Measurements from ENCODE around the gene TPST2. TPM values are rescaled to one million over a fixed set of nuclear protein-coding genes. Genes with fewer than 3 reads are reported as not detected.

The TPST2 gene
- total RNA-seq, 1 experiment from 2014 or later = 50.1 TPM

DNA sequence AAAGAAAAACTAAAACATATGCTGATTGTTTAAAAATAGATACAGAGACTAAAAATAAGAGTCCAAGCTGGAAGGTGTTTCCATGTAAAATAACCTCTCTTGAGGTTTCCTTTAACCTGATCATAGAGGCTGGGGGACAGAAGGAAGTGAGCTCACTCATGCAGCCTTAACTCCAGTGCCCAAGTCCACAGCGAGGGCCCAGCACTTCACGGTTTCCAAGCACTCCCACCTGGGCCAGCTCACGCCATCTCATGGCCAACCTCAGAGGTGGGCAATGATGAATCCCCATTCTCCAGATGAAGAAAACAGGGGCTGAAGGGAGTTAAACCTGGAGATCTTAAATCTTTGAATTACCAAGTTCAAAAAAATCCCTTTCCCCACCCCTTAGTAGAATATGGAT is 62.8 kb downstream of the TPST2 start:
- H4K20me1 ChIP-seq (ENCODE audit: control insufficient read depth, insufficient read depth, insufficient read length) = no peaks in the 10 kb centered on the region
- H4K8ac ChIP-seq (replicated peaks; ENCODE audit: insufficient read length, low read depth, low read length) = no peak overlapping the region
- H2BK12ac ChIP-seq (ENCODE audit: insufficient read length, low read depth, low read length) = no peak overlapping the region
- H3K23me2 ChIP-seq (ENCODE audit: insufficient read length, low read depth, low read length, poor library complexity, severe bottlenecking) = no peaks in the 10 kb centered on the region
- H3K14ac ChIP-seq (ENCODE audit: insufficient read depth, low read length) = no peak overlapping the region
- Mint-ChIP-seq H3K4me3 (no peak overlapping the region), H3K36me3 (ENCODE audit: insufficient read depth in 1 of 3, low read depth in 3 of 3) (peaks cover 27 to 74% (median 67%) of the 10 kb centered on the region in 3 experiments), H3K27me3 (ENCODE audit: low read depth) (no peaks in the 10 kb centered on the region), H3K4me1 (no peaks in the 10 kb centered on the region), H3K27ac (peak overlapping the region in 1 of 3 experiments; percentile 66; a peak in 2 of 7 replicates), H3K9me3 (no peaks in the 10 kb centered on the region)
- TF ChIP-seq, protein P1, sequence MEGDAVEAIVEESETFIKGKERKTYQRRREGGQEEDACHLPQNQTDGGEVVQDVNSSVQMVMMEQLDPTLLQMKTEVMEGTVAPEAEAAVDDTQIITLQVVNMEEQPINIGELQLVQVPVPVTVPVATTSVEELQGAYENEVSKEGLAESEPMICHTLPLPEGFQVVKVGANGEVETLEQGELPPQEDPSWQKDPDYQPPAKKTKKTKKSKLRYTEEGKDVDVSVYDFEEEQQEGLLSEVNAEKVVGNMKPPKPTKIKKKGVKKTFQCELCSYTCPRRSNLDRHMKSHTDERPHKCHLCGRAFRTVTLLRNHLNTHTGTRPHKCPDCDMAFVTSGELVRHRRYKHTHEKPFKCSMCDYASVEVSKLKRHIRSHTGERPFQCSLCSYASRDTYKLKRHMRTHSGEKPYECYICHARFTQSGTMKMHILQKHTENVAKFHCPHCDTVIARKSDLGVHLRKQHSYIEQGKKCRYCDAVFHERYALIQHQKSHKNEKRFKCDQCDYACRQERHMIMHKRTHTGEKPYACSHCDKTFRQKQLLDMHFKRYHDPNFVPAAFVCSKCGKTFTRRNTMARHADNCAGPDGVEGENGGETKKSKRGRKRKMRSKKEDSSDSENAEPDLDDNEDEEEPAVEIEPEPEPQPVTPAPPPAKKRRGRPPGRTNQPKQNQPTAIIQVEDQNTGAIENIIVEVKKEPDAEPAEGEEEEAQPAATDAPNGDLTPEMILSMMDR (conservative IDR thresholded peaks at IDR 0.05) = no peak
- H2BK120ac ChIP-seq (ENCODE audit: low read depth, low read length, poor library complexity, severe bottlenecking) = no peak overlapping the region
- H3K23ac ChIP-seq (ENCODE audit: insufficient read length, low read depth, low read length) = no peak overlapping the region
- no peaks in the 10 kb centered on the region for H3K9me3 ChIP-seq (ENCODE audit: control insufficient read depth, low read depth, low read length)
- no peaks in the 10 kb centered on the region for H3K27me3 ChIP-seq (ENCODE audit: insufficient read depth, low read length)
- no peak overlapping the region for H3K4me2 ChIP-seq (ENCODE audit: insufficient read depth, insufficient read length, low read length)
- no peak overlapping the region for H3K9ac ChIP-seq (ENCODE audit: extremely low read depth, insufficient read length, low read length)
- no peaks in the 10 kb centered on the region for H3K4me1 ChIP-seq (ENCODE audit: insufficient read depth, low read length)
- no peak overlapping the region for H4K91ac ChIP-seq (ENCODE audit: insufficient read length, low read depth, low read length)
- no peak overlapping the region for H2BK5ac ChIP-seq (ENCODE audit: insufficient read length, low read length)
- no peak overlapping the region for H2BK15ac ChIP-seq (ENCODE audit: low read depth, low read length)
- no peak overlapping the region for H3K4ac ChIP-seq (ENCODE audit: low read depth, low read length)
- no peak overlapping the region for H2AFZ ChIP-seq (ENCODE audit: low read length)
- H4K5ac ChIP-seq (ENCODE audit: insufficient read length, low read depth, low read length) = no peak overlapping the region
- no peak overlapping the region for H2AK5ac ChIP-seq (ENCODE audit: insufficient read length, low read length)
- no peak overlapping the region for H3K18ac ChIP-seq (ENCODE audit: insufficient read length, low read depth, low read length)
- H3K27ac ChIP-seq (ENCODE audit: insufficient read length, low read depth, low read length) = no peak overlapping the region
- H3K79me2 ChIP-seq (ENCODE audit: insufficient read depth, low read length) = no peaks in the 10 kb centered on the region
- DNase-seq = no peak
- H2BK20ac ChIP-seq (ENCODE audit: low read depth, low read length, poor library complexity, severe bottlenecking) = no peak overlapping the region
- H3K56ac ChIP-seq (ENCODE audit: insufficient read length, low read depth, low read length) = no peak overlapping the region
- no peak overlapping the region for H3T11ph ChIP-seq (ENCODE audit: low read length)
- H3K79me1 ChIP-seq (ENCODE audit: insufficient read depth, low read depth, low read length, poor library complexity, severe bottlenecking) = no peaks in the 10 kb centered on the region
- no CpG with 5 or more reads among the region's 3 CpGs for WGBS (ENCODE audit: extremely low coverage, insufficient read length, low lambda C conversion rate)

Data from H9 (cell line).